HG02943 (cell line): ENCODE results near the gene GNRHR.
"Not testable (repeated sequence)": the region's sequence is repeated elsewhere in the genome, so short reads cannot be mapped to it uniquely, and the experiment has no call there.

Experiments
- ATAC-seq: cut with Tn5 transposase; IDR thresholded peaks from one replicate; pipeline ENCODE4 v1.9.1; 2021; ENCODE audit warnings: mild to moderate bottlenecking, low read depth, moderate library complexity; ENCODE audit not compliant: unreplicated experiment

Gene GNRHR

DNA sequence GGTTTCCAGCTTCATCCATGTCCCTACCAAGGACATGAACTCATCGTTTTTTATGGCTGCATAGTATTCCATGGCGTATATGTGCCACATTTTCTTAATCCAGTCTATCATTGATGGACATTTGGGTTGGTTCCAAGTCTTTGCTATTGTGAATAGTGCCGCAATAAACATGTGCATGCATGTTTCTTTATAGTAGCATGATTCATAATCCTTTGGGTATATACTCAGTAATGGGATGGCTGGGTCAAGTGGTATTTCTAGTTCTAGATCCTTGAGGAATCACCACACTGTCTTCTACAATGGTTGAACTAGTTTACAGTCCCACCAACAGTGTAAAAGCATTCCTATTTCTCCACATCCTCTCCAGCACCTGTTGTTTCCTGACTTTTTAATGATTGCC is 23.7 kb downstream of the GNRHR start:
- ATAC-seq = not testable (repeated sequence)

- no peak for ATAC-seq
These were observed 26.9 kb downstream of the GNRHR start for GRCh38 chr4:67727124-67727850.

GRCh38 chr4:67725981-67726380 is 28.2 kb downstream of the GNRHR start:
- no peak for ATAC-seq

- no peak for ATAC-seq
These were observed 29.1 kb downstream of the GNRHR start for GRCh38 chr4:67725132-67725531.

GRCh38 chr4:67723949-67724348 is 30.2 kb downstream of the GNRHR start:
- ATAC-seq = no peak

DNA sequence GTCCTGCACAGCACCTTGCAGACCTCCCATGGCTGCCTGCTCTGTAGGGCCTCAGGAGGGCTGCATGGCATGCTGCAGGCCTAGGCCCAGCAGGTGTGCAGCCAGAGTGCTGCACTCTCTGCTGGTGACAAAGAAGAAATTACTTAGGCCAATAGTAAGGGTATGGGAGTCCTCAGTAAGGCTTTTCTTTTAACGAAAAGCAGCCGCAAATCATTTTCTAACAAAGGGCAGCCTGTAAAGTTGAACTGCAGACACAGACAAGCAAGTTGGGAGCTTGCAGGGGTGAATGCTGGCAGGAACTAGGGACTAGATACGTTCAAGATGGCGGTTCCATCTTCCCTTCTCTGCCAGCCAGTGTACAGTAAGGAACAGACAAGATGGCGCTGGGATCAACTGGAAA is 30.8 kb downstream of the GNRHR start:
- no peak for ATAC-seq

GRCh38 chr4:67721770-67722597 is 32.2 kb downstream of the GNRHR start:
- ATAC-seq = no peak

- ATAC-seq = no peak
These were observed 32.8 kb downstream of the GNRHR start for GRCh38 chr4:67721315-67721769.

GRCh38 chr4:67719953-67720617 is 34.1 kb downstream of the GNRHR start:
- ATAC-seq = no peak

GRCh38 chr4:67718848-67719247 is 35.3 kb downstream of the GNRHR start:
- no peak for ATAC-seq

- ATAC-seq = no peak
These were observed 36.6 kb downstream of the GNRHR start for GRCh38 chr4:67717586-67717985.

GRCh38 chr4:67714955-67715354 is 39.2 kb downstream of the GNRHR start:
- ATAC-seq = no peak

DNA sequence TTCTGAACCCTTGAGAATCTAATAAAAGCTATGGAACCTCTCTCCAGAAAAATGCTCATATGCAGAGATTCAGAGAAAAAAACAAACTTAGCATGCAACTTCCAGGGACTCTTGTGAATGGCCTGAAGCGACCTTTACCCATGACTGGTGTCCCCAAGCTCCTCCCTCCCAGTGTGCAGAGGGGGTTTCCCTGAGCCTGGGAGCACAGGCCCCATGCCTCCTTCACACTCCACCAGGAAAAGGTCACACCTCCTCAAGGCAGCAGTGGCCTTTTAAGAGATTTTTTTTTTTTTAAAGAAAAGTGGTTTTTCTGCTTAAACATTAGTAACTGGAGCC is 40.0 kb downstream of the GNRHR start:
- no peak for ATAC-seq

GRCh38 chr4:67713529-67714247 is 40.5 kb downstream of the GNRHR start:
- no peak for ATAC-seq

- ATAC-seq = no peak
These were observed 41.3 kb downstream of the GNRHR start for GRCh38 chr4:67712650-67713528.

DNA sequence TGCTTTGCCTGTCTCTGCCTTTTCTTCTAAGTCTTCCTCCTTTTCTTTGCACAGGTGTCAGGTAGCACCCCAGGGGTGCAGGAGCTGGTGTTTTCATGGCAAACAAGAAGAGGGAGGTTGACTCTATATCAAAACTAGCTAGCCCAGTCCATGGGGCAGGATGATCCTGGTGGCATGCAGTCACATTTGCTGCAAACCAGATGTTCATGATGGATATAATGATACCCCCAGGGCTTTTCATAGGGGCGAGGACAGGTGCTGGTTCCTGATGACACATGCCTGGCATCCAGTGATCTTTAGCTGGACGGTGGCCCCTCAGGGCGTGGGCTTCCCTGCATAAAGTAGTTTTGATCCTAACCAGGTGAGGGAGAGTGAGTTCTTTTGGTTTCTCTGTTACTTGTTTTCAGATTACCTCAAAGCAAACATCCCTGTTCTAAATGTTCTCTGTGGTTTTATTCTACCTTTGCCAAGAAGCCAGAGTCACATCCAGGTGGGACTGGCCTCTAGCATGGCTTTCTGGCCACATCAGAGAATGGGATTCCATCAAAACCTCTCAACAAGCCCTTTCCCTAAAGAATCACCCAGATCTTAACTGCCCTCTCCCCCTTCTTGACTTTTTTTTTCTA is 42.1 kb downstream of the GNRHR start:
- no peak for ATAC-seq

- not testable (repeated sequence) for ATAC-seq
These were observed 47.5 kb downstream of the GNRHR start for GRCh38 chr4:67706682-67707081.

- ATAC-seq = no peak
These were observed 49.3 kb downstream of the GNRHR start for GRCh38 chr4:67704843-67705242.

DNA sequence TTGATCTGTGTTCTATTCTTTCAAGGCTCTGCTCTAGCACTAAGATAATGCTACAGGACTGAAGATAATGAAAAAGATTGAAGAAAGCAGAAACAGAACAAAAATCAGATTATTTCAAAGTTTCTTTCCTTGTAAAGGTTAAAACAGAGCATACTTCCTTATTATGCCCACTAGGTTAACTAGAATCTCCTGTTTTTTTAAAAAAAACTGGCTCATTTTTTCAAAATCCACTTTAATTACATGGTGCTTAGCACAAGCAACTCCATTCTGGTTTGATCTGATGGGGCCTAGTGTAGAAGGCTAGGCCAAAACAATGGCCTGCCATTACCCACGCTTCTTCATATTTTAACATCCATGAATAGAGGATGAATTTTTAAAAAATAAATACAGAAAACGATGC is 52.0 kb downstream of the GNRHR start:
- ATAC-seq = no peak
